Nucleus accumbens (tissue), 56 donors: ENCODE measurements around the gene ZFAND6.
A peak's percentile ranks its signal among the peaks of the same experiment; 100 is the strongest.
"Not testable (repeated sequence)": the region's sequence is repeated elsewhere in the genome, so short reads cannot be mapped to it uniquely, and the experiment has no call there.

Source experiments
- DNase-seq, 56 donors: peaks; one replicate each; lab custom pipeline; 2025; lab: John Stamatoyannopoulos, UW

ZFAND6 gene

GRCh38 chr15:80045219-80045618 lies 14.3 kb upstream of the ZFAND6 start:
- not testable (repeated sequence) for DNase-seq

GRCh38 chr15:80049046-80049445 lies 10.4 kb upstream of the ZFAND6 start:
- DNase-seq: no peak

DNA sequence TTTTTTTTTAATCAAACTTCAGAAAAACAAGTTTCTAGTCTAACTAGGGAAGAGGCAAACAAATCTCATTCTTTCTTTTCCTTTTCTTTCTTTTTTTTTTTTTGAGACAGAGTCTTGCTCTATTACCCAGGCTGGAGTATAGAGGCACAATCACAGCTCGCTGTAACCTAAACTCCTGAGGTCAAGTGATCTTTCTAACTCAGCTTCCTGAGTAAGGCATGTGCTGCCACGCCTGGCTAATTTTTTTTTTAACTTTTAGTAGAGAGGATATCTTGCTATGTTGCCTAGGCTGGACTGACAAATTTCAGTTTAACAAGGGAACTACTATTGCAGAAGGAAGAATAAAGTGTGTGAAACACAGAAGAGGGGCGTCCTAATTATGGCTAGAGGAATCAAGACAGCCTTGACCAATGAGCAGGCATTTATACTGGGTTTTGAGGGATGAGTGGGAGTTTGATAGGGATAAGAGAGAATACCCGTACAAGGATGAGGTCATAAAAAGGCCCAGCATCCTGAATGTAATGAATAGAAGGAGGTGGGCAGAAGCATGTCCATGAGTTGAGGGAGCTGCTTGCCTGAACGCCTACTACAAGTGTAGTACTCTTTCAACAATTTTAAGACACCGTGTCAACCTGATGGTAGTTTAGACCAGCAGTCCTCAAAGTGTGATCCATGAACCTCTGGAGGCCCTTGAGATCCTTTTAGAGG lies 6.7 kb upstream of the ZFAND6 start:
- no peak for DNase-seq

- no peak for DNase-seq
Observed at GRCh38 chr15:80055933-80056332, 3.5 kb upstream of the ZFAND6 start.

GRCh38 chr15:80058044-80058443 lies 1.4 kb upstream of the ZFAND6 start:
- no peak for DNase-seq

GRCh38 chr15:80059786-80060355 lies 395 bp downstream of the ZFAND6 start:
- DNase-seq: peak in 22 of 56 donors; percentile 19 to 91 (median 70)

DNA sequence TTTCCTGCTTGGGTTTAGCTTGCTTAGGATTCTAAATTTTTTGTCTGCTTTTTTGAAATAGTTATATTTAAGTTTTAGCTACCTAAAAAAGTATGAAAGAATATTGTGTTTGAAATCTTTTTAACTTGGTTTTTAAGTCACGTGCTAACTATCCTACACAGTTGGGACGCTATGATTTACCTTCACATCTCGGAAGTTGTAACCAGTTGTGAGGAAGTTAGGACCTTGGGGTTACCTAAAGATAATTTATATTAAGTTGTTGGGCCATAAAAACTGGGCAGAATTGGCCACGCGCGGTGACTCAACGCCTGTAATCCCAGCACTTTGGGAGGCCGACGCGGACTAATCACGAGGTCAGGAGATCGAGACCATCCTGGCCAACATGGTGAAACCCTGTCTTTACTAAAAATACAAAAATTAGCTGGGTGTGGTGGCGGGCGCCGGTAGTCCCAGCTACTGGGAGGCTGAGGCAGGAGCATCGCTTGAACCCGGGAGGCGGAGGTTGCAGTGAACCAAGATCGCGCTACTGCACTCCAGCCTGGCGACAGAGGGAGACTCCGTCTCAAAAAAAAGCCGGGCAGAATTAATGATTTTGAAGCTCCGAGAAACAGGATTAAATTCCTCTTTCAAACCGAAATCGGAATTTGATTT lies 1.0 kb downstream of the ZFAND6 start:
- peak in 10 of 56 donors; percentile 2 to 26 (median 12) for DNase-seq

GRCh38 chr15:80061582-80061981 lies 2.1 kb downstream of the ZFAND6 start:
- no peak for DNase-seq

DNA sequence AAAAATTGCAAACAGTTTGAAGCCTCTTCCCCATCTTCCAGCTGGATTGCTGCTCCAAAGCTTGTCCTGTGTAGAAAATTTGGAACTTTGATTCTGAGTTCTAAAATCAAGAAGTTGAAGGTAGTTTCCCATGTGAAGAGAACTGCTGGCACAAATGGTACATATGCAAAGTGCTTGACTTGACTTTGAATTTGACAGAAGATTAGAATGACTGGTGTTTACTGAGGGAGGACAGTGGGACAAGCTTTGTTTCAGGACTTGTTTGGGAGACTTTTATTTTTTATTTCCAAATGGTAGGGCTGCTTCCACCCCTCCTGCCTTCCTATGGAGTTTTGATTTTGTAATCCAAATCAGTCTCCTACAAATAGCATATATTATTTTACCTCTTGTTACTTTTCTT lies 7.4 kb downstream of the ZFAND6 start:
- DNase-seq: no peak

GRCh38 chr15:80068578-80068977 lies 9.1 kb downstream of the ZFAND6 start:
- DNase-seq: no peak

GRCh38 chr15:80070840-80071239 lies 11.4 kb downstream of the ZFAND6 start:
- peak in 1 of 56 donors; percentile 4 for DNase-seq

GRCh38 chr15:80071652-80072051 lies 12.2 kb downstream of the ZFAND6 start:
- DNase-seq: no peak

DNA sequence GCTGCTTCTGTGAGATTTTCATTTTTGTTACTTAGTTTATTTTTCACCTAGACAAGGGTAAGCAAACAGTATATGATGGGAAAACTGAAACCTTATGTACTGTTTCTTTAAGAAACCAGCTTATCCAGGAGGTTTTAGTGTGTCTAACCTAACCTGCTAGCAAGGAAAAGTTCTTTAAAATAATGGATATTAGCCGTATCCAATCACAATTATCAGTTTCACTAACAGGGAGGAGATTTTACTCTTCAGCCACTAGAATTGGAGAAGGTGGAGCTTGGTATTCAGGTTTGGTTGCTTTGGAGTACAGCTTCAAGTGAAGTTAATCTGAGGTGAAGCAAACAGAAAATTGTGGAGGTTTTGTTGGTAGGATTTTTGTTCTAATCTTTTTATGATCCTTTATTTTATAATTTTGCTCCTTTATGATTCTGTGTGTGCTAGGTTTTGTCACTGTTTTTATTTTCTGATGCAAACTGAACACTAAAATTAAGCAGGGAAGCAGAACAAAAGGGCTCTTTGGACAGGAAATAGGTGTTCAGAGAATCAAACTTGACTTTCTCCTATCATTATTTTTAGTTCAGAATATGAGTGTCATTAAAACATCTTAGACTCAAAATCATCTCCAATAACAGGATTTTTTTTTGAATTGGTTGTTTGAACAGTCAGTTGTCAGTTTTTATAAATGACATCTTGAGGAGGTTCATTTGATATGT lies 13.0 kb downstream of the ZFAND6 start:
- DNase-seq: peak in 5 of 56 donors; percentile 4 to 36 (median 9)

DNA sequence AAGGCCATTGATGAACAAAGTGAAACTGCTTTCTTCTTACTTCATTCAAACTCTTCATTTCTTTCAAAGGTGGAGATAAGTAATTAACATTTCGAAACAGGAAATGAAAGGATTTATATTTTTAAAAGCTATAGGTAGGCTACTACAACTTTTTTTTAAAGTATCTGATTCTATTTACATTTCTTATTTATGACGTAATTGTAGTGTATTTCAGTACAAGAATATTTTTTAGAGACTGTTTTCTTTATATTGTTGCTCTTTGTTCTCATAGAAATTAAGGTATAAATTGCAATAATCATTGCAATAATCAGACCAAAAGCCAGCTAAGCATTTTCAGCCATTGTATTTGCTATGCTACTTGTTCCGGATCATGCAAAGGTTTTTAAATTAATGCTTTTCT lies 13.7 kb downstream of the ZFAND6 start:
- no peak for DNase-seq

DNA sequence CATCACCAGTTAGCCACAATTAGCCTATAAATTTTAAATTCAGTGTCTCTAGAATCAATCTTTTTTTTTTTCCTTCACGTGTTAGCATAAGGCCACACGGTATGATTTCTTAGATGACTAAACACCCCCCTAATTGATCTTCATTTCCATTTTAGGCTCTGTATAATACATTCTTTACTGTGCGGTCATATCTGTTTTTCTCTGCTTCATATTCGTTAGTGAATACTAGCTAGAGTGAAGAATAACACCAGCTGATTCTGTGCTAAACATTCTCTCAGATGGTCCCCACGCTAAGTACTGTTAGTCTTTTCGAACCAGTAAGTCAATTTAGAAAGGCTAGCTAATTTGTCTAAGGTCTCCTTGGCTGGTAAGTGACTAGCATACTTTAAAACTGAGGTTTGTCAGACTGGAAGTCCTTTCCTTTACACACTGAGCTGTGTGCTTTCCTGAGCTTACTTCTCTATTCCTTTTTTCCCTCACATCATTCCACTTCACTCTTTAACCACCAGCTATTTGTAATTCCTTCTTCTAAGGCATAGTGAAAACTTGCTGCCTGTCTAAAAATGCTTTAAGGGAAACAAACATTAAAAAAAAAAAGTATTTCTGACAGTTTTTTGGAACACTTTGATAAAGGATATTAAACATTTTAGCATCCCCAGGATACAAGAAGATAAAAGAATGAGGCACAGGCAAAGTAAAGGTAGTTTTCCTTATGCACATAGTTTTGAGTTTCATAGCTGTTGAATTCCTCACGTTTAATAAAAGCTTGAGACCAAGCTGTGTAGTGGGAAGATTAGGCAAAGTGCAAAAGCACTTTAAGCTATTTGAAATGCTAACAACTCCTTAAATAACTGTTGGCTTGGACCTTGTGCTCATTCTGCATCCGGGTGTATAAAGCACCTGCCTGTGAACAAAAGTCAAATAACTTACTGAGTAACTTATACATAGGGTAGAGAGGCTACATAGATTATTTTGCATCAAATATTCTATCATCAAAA lies 17.1 kb downstream of the ZFAND6 start:
- no peak for DNase-seq

DNA sequence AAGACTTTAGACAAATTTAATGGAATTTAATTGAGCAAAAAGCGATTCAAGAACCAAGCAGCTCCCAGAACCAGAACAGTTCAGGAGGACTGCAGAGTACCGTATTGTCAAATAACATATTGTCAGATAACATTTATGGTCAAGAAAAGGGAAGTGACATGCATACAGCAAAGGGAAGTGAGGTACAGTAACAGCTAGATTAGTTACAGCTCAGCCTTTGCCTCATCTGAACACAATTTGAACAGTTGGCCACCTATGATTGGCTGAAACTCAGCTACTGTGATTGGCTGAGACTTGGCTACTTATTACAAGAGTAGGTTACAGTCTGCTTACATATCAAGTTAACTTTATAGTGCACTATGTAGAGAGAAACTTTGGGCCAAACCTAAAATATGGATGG lies 21.9 kb downstream of the ZFAND6 start:
- no peak for DNase-seq

GRCh38 chr15:80087104-80087503 lies 27.6 kb downstream of the ZFAND6 start:
- DNase-seq: no peak

- DNase-seq: no peak
Observed at GRCh38 chr15:80090041-80090440, 30.6 kb downstream of the ZFAND6 start.

DNA sequence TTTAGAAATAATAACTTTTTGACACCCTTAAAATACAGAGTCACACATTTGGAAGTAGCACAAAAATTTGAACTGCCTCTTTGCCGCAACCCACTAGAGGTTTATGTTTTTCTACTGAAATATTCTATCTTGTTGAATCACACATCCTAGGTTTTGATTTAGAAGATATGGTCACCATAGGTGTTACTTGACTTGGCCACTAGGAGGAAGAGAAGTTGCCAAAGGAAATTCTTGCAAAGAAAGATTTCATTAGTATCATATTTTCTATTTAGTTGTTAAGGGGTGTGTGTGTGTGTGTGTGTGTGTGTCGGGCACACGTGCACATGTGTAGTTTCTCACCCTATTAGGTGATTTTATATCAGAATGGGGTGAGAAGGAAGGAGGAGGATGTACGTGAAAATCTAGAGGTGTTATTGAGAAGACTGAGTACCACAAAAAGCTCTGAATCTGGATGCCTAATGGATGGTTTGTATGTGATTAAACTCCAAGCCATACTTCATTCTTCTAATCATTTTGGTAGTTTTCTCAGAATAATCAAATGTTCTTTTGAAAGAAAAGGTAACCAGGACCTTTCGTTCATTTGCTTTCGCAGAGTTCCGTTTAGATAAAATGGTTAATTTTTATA lies 31.5 kb downstream of the ZFAND6 start:
- DNase-seq: no peak
